Measurements from ENCODE around the gene HMGXB4.

The HMGXB4 gene

DNA sequence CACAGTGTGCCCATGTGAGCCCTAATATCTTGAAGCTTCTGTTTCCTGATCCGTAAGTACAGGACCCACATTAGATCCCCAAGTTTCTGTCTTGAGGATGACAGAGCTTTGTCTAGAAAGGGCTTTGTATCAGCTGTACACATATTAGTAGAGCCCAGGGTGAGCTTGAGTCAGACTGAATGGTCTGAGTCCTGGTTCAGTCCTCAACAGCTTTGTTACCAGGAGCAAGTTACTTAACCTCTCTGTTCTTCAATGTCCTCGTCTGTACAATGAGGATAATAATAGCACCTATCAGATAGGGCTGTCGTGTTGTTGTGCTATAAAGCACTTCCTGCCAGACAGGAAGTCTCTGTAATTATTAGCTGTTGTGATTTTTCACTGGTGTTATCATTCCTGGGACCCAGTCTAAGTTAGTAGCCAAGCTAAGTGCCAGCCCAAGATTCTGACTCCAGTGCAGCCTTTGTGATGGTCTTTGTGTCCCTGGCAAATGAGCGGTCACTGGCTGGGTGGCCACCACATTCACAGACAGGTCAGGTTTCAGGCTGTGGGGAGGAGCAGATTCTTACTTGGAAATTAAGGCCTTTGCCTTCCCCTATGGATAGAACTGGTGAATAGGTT, 49.2 kb downstream of the HMGXB4 start:
- DNase-seq (ENCODE audit: insufficient read length, low spot score), result no peak
- no peak for TF ChIP-seq POLR2A (IDR thresholded peaks at IDR 0.05; ENCODE audit: low read depth, low read length)
- no peak for TF ChIP-seq POU2F2 (IDR thresholded peaks at IDR 0.05; ENCODE audit: low read depth, low read length)
- no peak for TF ChIP-seq POLR2AphosphoS5 (IDR thresholded peaks at IDR 0.05; ENCODE audit: low read depth, low read length)
- TF ChIP-seq TAF1 (IDR thresholded peaks at IDR 0.05; ENCODE audit: low read depth, low read length), result no peak
- TF ChIP-seq PAX5 (IDR thresholded peaks at IDR 0.05; ENCODE audit: insufficient read depth, low read length, severe bottlenecking), result no peak
- TF ChIP-seq SPI1 (IDR thresholded peaks at IDR 0.05; ENCODE audit: low read depth, low read length), result no peak
- FAIRE-seq, result peak; percentile 41

DNA sequence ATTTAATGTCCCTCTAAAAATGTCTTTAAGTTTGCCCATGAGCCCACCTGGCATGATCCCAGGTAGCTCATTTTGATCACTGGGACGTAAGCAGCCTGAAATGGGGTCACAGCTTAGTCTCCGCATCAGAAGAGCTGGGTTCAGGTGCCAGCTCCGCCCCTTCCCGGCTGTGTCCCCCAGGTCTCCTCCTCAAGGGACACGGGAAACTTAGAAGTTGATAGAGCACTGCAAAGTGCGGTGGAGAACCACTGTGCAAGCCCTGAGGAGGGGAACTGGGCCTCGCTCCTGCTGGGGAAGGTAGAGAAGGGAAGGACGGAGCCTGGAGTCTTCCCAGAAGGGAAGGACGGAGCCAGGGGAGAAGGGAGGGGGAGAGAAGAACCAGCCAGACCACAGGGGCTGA, 50.1 kb downstream of the HMGXB4 start:
- FAIRE-seq, result no peak
- no peak for DNase-seq (ENCODE audit: insufficient read length, low spot score)
- TF ChIP-seq PAX5 (IDR thresholded peaks at IDR 0.05; ENCODE audit: insufficient read depth, low read length, severe bottlenecking), result no peak
- no peak for TF ChIP-seq POLR2AphosphoS5 (IDR thresholded peaks at IDR 0.05; ENCODE audit: low read depth, low read length)
- TF ChIP-seq POU2F2 (IDR thresholded peaks at IDR 0.05; ENCODE audit: low read depth, low read length), result no peak
- no peak for TF ChIP-seq SPI1 (IDR thresholded peaks at IDR 0.05; ENCODE audit: low read depth, low read length)
- TF ChIP-seq TAF1 (IDR thresholded peaks at IDR 0.05; ENCODE audit: low read depth, low read length), result no peak
- TF ChIP-seq POLR2A (IDR thresholded peaks at IDR 0.05; ENCODE audit: low read depth, low read length), result no peak

DNA sequence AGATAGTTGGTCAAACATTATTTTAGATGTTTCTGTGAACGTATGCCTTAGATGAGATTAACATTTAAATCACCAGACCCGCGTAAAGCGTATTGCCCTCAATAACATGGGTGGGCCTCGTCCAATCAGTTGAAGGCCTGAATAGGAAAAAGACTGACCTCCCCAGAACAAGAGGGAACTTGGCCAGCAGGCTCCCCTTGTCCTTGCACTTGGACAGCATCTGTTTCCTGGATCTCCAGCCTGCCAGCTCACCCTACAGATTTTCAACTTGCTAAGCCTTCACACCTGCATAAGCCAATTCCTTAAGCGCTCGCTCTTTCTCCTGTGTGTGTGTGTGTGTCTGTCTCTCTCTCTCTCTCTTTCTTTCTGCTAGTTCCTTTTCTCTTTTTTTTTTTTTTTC, 50.6 kb downstream of the HMGXB4 start:
- FAIRE-seq, result no peak
- no peak for DNase-seq (ENCODE audit: insufficient read length, low spot score)
- TF ChIP-seq POLR2AphosphoS5 (IDR thresholded peaks at IDR 0.05; ENCODE audit: low read depth, low read length) (no peak), POU2F2 (IDR thresholded peaks at IDR 0.05; ENCODE audit: low read depth, low read length) (no peak), PAX5 (IDR thresholded peaks at IDR 0.05; ENCODE audit: insufficient read depth, low read length, severe bottlenecking) (no peak), POLR2A (IDR thresholded peaks at IDR 0.05; ENCODE audit: low read depth, low read length) (no peak), TAF1 (IDR thresholded peaks at IDR 0.05; ENCODE audit: low read depth, low read length) (no peak), SPI1 (IDR thresholded peaks at IDR 0.05; ENCODE audit: low read depth, low read length) (no peak)

DNA sequence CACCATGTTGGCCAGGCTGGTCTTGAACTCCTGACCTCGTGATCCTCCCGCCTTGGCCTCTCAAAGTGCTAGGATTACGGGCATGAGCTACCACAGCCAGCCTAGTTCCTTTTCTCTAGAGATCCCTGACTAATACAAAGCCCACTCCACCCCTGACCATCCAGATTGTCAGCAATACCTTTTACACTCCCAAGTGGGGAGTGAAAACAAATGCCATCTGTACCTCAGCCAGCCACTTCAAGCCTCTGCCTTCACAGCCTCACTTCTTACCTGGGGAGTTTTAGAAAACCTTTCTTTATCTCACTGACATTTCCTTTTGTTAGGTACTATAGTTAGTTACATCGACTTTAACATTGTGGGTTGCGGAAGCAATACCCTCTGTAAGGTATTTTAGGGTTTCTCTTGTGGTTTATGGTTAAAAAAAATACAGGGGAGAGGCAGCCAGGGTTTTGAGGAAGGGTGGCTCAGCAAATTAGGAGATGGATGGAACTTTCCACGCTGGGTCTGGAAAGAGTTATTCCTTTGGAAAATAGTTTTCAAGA, 51.3 kb downstream of the HMGXB4 start:
- peak; percentile 68 for FAIRE-seq
- no peak for DNase-seq (ENCODE audit: insufficient read length, low spot score)
- TF ChIP-seq POLR2A (IDR thresholded peaks at IDR 0.05; ENCODE audit: low read depth, low read length) (no peak), SPI1 (IDR thresholded peaks at IDR 0.05; ENCODE audit: low read depth, low read length) (0 out of 2 replicates have a peak, but pooled peaks have one; percentile 25)

DNA sequence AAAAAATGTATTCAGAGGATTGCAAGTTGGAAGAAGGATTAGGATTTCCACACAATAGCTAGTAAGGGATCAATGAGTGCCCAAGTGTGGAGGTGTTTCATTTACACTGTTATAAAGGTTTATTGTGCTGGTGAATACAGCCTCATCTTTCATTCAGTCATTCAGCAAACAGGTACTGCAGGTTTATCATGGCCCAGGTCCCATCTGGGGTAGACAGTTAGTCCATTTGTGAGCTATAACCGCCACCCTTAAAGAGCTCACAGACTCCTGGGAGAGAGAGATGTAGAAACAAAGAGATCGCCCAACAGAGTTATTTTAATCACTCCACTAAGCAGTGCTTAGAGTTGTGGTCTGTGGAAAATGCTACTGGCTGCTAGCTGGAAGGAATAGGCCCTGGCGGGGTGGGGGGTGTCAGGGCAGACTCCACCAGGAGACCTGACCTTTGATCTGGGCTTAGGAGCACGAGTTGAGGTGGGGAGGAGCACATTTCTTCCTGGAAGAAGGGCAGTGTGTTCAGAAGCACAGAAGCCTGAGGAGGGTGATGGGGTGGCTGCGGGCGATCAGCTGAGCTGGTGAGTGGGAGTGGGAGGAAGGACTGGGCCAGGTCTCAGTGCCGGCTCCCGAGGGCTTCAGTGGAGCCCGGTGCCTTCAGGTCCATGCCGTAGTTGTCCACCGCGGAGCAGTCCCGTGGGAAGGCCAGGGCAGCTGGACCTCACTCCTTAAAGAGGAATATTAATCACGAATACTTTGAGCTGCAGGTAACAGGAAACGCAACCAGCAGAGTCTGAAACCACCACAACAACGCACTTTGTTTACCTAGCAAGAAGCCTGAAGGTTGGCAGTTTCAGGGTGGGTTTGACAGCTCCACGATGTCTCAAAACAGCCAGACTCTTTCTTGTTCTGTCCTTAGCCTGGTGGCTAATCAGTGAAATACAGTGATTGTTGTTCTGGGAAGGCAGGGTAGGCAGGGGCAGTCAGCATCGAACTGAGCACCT, 53.6 kb downstream of the HMGXB4 start:
- FAIRE-seq, result peak; percentile 70
- DNase-seq (ENCODE audit: insufficient read length, low spot score), result no peak
- TF ChIP-seq POU2F2 (IDR thresholded peaks at IDR 0.05; ENCODE audit: low read depth, low read length), result no peak
- TF ChIP-seq POLR2AphosphoS5 (IDR thresholded peaks at IDR 0.05; ENCODE audit: low read depth, low read length), result no peak
- TF ChIP-seq SPI1 (IDR thresholded peaks at IDR 0.05; ENCODE audit: low read depth, low read length), result no peak
- no peak for TF ChIP-seq PAX5 (IDR thresholded peaks at IDR 0.05; ENCODE audit: insufficient read depth, low read length, severe bottlenecking)
- no peak for TF ChIP-seq POLR2A (IDR thresholded peaks at IDR 0.05; ENCODE audit: low read depth, low read length)
- no peak for TF ChIP-seq TAF1 (IDR thresholded peaks at IDR 0.05; ENCODE audit: low read depth, low read length)

DNA sequence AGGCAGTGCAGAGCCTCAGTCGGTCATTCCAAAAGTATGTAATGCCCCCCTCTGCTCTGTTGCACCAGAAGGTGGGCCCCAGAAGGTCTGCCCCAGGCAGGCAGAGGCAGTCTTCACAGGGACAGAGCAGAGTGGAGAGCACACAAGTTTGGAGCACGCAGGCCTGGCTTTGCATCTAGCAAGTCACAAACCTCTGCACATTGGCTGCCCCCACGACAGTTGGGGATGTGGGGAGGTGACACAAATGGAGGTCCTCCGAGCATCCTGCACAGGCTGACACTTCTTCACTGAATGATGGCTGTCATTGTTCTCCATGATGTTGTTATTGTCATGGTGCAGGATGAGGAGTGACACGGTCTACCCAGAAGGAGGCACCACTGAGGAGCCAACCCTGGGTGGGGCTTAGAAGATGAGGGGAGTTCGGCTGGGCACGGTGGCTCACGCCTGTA, 54.3 kb downstream of the HMGXB4 start:
- no peak for DNase-seq (ENCODE audit: insufficient read length, low spot score)
- FAIRE-seq, result peak; percentile 75
- TF ChIP-seq TAF1 (IDR thresholded peaks at IDR 0.05; ENCODE audit: low read depth, low read length) (no peak), POLR2AphosphoS5 (IDR thresholded peaks at IDR 0.05; ENCODE audit: low read depth, low read length) (no peak), POU2F2 (IDR thresholded peaks at IDR 0.05; ENCODE audit: low read depth, low read length) (no peak), PAX5 (IDR thresholded peaks at IDR 0.05; ENCODE audit: insufficient read depth, low read length, severe bottlenecking) (no peak), SPI1 (IDR thresholded peaks at IDR 0.05; ENCODE audit: low read depth, low read length) (no peak), POLR2A (IDR thresholded peaks at IDR 0.05; ENCODE audit: low read depth, low read length) (no peak)

DNA sequence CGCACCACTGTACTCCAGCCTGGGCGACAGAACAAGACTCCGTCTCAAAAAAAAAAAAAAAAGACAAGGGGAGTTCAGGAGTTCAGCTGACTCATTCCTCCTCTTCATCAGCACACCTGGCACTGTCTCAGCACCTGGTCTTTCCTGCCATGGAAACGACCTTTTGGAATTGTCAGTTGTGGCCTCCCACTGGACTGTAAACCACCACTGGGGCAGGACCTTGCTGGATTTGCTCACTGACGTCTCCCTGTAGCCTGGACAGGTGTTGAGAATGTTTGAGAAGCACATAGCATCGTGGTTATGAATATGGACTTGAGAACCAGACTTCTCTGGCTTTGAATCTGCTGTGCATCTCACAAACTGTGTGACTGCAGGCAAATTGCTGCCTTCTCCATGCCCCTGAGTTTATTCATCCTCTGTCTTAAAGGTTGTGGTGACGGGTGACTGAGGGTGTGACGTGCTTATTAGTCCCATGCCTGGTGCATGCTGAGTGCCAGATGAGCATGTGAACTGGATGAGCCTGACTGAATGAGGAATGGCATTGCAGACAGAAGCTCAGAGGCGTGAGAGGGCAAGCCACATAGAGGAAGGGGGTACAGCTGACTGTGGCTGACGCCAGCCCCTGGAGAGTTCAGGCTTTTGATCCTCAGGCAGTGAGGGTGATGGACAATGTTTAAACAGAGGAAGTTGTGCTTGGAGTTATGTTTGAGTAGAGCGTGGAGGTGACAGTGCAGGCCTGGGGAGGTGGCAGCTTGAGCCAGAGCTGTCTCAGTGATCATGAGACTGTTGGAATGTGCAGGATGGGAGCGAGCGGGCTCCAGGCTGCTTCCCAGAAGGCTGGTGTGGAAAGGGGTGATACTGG, 55.1 kb downstream of the HMGXB4 start:
- TF ChIP-seq POU2F2 (IDR thresholded peaks at IDR 0.05; ENCODE audit: low read depth, low read length), result no peak
- peak; percentile 74 for FAIRE-seq
- no peak for DNase-seq (ENCODE audit: insufficient read length, low spot score)

DNA sequence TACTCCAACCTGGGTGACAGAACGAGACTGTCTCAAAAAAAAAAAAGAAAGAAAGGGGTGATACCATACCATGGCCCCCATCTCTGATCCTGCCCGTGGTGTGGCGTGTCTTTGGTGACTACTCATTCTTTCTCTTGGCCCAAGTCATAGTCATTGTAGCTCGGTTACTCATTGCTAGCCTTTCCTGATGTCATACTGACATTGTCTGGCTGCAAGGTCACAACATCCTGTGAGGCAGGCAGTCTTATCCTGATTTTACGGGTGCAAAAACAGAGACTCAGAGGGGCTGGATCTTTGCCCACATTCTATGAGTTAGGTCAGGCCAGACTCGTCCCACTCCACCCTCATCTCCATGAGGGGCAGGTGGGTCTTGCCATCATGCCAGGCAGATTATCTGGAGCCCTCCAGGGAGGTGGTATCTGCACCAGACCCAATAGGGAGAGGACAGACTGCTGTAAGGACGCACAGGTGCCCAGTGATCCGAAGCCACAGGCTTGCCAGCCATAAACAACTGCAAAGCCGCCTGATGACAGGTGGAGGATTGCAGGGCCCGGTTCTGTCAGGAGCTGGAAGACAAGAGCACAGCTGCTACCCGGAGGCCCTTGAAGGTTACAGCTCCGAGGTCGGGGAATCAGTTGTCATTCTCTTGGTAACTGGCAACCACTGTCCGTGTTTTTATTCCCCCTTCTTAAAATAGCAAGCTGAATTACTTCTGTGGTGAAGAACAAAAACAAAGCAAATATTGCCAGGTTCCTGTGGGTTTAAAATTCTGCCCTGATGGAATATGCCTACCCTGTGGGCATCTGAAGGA, 56.2 kb downstream of the HMGXB4 start:
- FAIRE-seq (peak; percentile 58), DNase-seq (ENCODE audit: insufficient read length, low spot score) (no peak)
- no peak for TF ChIP-seq POU2F2 (IDR thresholded peaks at IDR 0.05; ENCODE audit: low read depth, low read length)
- TF ChIP-seq POLR2AphosphoS5 (IDR thresholded peaks at IDR 0.05; ENCODE audit: low read depth, low read length), result no peak
- no peak for TF ChIP-seq PAX5 (IDR thresholded peaks at IDR 0.05; ENCODE audit: insufficient read depth, low read length, severe bottlenecking)
- TF ChIP-seq POLR2A (IDR thresholded peaks at IDR 0.05; ENCODE audit: low read depth, low read length), result no peak
- no peak for TF ChIP-seq SPI1 (IDR thresholded peaks at IDR 0.05; ENCODE audit: low read depth, low read length)
- no peak for TF ChIP-seq TAF1 (IDR thresholded peaks at IDR 0.05; ENCODE audit: low read depth, low read length)
